Glutamatergic neuron (in vitro differentiated cells): ENCODE measurements around the gene HOXB5. TPM values are rescaled to one million over a fixed set of nuclear protein-coding genes. Genes with fewer than 3 reads are reported as not detected.

Experiments used
- DNase-seq: peaks from one replicate; pipeline ENCODE4 v3.0.0; 2022
- H3K27ac Mint-ChIP-seq: one replicate; pipeline ENCODE4 v1.8.0; 2020; ENCODE audit warnings: mild to moderate bottlenecking, mixed read lengths, inconsistent platforms; ENCODE audit not compliant: unreplicated experiment
- H3K27me3 Mint-ChIP-seq: one replicate; pipeline ENCODE4 v1.8.0; 2020; ENCODE audit warnings: mild to moderate bottlenecking, moderate library complexity, mixed read lengths, inconsistent platforms; ENCODE audit not compliant: unreplicated experiment
- H3K36me3 Mint-ChIP-seq: one replicate; pipeline ENCODE4 v1.8.0; 2020; ENCODE audit warnings: mild to moderate bottlenecking, mixed read lengths, inconsistent platforms; ENCODE audit not compliant: unreplicated experiment
- H3K4me1 Mint-ChIP-seq: one replicate; pipeline ENCODE4 v1.8.0; 2020; ENCODE audit warnings: mild to moderate bottlenecking, low read depth, mixed read lengths, inconsistent platforms; ENCODE audit not compliant: unreplicated experiment
- H3K4me3 Mint-ChIP-seq: one replicate; pipeline ENCODE4 v1.8.0; 2020; ENCODE audit warnings: mild to moderate bottlenecking, mixed read lengths, inconsistent platforms; ENCODE audit not compliant: unreplicated experiment
- H3K9me3 Mint-ChIP-seq: one replicate; pipeline ENCODE4 v1.8.0; 2020; ENCODE audit warnings: mild to moderate bottlenecking, moderate library complexity, mixed read lengths, inconsistent platforms; ENCODE audit not compliant: unreplicated experiment
- total RNA-seq: library from RNA; stranded (reverse); fragmentation: NEBNext Ultra II Directional; extraction: Animal tissue kit (Norgen Biotek cat#: 25700); gene quantifications from one replicate; pipeline ENCODE4 v1.2.1, GENCODE V29; 2021; ENCODE audit not compliant: unreplicated experiment
- TF ChIP-seq, protein P1 (sequence below): fragments of 200-600 bp; sonication (generic); IDR thresholded peaks from one replicate; pipeline ENCODE4 v1.5.0; 2021; ENCODE audit not compliant: partially characterized antibody, unreplicated experiment

HOXB5 gene
- total RNA-seq, 1 donor from 2014 or later: not detected

DNA sequence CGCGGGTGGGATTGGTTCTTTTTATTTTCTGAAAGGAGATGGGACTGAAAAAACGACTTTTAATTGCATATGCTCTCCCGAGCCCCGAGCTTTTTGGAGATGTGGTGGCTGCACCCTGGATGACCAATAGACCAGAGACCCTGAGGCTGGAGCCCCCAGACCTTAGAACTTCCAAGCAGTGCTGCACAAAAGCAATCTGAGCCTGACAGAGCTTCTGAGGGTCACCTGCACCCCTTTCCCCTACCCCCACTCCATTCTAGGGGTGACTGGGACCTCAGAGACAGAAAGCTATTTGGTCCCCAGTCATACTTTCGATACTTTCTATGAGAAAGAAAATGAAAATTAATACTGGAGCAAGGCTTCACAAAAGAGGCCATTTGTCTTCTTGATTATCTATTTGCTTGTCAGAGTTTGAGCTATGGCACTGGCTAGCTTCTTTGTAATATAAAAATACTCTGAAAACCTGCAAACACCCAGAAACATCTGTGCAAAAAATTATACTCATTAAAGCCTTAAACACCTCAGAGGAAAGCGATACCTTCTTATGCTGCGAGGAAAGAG, 19.0 kb downstream of the HOXB5 start:
- TF ChIP-seq, protein P1, sequence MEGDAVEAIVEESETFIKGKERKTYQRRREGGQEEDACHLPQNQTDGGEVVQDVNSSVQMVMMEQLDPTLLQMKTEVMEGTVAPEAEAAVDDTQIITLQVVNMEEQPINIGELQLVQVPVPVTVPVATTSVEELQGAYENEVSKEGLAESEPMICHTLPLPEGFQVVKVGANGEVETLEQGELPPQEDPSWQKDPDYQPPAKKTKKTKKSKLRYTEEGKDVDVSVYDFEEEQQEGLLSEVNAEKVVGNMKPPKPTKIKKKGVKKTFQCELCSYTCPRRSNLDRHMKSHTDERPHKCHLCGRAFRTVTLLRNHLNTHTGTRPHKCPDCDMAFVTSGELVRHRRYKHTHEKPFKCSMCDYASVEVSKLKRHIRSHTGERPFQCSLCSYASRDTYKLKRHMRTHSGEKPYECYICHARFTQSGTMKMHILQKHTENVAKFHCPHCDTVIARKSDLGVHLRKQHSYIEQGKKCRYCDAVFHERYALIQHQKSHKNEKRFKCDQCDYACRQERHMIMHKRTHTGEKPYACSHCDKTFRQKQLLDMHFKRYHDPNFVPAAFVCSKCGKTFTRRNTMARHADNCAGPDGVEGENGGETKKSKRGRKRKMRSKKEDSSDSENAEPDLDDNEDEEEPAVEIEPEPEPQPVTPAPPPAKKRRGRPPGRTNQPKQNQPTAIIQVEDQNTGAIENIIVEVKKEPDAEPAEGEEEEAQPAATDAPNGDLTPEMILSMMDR: no peak
- Mint-ChIP-seq H3K36me3 (no peaks in the 10 kb centered on the region), H3K27me3 (peaks cover 47% of the 10 kb centered on the region), H3K27ac (no peak overlapping the region), H3K9me3 (peaks cover 15% of the 10 kb centered on the region), H3K4me3 (no peak overlapping the region), H3K4me1 (no peaks in the 10 kb centered on the region)
- DNase-seq: no peak

DNA sequence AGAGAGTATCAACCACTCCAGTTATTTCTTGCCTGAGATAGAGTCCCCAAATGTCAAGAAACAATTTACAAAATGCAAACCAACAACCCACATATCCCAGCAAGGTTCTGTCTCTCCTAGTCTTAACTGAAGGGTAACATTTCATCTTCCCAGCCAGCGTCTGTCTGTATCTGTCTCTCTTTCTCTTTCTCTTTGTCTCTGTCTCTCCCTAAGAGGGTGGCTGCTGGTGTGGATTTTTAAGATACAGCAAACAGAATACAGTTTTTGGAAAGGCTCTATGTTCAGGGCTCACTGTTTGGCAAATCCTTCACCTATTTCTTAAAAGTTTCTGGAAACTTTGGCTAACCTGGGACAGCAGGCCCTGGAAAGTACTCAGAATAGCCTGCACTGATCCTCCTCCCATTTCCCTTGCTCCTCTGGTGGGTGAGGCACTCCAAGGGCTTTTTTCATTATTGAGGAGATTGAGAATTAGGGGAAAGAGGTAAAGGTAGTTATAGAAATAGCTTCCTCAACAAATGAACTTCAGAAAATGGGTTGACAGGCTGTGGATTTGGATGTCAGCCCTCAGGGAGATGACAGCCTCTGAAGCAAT, 21.7 kb downstream of the HOXB5 start:
- peaks cover 10% of the 10 kb centered on the region for H3K9me3 Mint-ChIP-seq
- DNase-seq: no peak
- no peak overlapping the region for H3K4me3 Mint-ChIP-seq
- H3K4me1 Mint-ChIP-seq: no peaks in the 10 kb centered on the region
- H3K27ac Mint-ChIP-seq: no peak overlapping the region
- TF ChIP-seq, protein P1: no peak
- H3K27me3 Mint-ChIP-seq: peaks cover 42% of the 10 kb centered on the region
- no peaks in the 10 kb centered on the region for H3K36me3 Mint-ChIP-seq

DNA sequence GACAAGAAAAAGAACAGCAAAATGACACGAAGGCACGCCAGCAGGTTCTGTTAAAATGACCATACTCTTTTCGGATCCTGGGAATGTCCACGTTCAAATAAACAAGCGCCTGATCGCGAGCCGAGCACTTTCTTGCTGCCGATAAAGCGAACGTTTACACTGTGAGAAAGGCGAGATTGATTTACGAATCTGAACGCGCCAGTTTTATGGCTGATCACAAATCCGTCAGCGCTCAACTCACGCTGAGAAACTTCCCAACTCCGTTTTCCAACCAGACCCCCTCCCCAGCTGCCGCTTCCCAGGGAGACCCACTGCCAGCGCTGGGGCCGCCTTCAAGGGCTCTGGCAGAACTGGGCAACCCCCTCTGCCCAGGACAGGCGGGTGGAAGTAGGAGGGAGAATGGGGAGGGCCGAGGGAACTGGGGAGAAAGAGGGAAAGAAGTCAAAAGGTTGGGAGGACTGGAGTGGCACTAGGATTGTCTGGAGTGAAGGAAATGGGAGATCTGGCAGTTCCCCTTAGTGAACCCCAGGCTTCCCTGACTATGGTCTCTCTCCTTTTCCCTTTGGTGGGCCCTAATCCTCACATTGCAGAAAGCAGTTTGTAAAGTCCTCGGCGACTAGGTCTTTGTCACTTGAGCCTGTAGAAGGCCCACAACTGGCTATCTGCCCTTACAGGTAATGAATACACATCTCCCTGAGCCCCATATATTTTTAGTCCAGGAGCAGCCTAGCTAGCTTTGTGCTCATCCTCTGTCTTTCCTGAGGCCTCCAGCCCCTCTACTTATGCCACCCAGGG, 22.4 kb downstream of the HOXB5 start:
- H3K36me3 Mint-ChIP-seq: no peaks in the 10 kb centered on the region
- no peak overlapping the region for H3K27ac Mint-ChIP-seq
- H3K9me3 Mint-ChIP-seq: peaks cover 10% of the 10 kb centered on the region
- TF ChIP-seq, protein P1: no peak
- H3K4me1 Mint-ChIP-seq: no peaks in the 10 kb centered on the region
- H3K4me3 Mint-ChIP-seq: no peak overlapping the region
- H3K27me3 Mint-ChIP-seq: peaks cover 42% of the 10 kb centered on the region
- no peak for DNase-seq

DNA sequence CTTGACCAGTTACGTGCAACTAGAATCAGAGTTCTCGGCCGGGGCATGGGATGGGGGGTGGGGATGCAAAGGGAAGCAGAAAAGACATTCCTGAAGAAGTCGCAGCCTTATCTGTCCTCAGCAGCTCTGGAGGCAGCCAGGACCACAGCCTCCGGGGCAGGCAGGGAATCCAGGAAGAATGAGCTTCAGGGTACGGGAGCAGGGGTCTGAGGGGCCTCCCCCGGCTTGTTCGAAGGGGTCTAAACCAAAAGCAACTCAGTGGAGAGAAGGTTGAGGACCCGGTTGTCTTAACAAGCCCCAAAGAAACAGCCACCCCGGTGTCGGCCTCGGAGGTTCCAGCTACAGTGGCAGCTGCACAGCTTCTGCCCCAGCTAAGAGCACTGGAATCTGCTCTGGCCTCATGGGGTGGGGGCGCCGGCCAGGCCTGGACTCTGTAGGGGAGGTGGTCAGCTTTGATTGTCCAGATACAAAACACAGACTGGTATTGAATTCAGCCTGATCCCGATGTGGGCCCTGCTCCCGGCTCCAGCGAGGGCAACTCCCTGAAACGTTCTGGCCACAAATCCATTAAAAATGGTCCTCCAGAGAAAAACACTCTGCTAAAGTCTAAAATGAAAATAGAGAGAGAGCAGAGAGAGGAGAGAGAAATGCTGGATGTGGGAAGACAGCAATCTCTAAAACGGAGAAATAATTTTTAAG, 23.1 kb downstream of the HOXB5 start:
- Mint-ChIP-seq H3K36me3 (no peaks in the 10 kb centered on the region), H3K9me3 (peaks cover 7% of the 10 kb centered on the region), H3K4me3 (no peak overlapping the region), H3K27me3 (peaks cover 37% of the 10 kb centered on the region), H3K4me1 (no peaks in the 10 kb centered on the region), H3K27ac (no peak overlapping the region)
- TF ChIP-seq, protein P1: no peak
- no peak for DNase-seq
